Measurements from ENCODE around the gene AIFM3. TPM values are rescaled to one million over a fixed set of nuclear protein-coding genes. Genes with fewer than 3 reads are reported as not detected.

The AIFM3 gene
- total and polyA plus RNA-seq, 2 of the 13 experiments (the other 11 are each of a cell fraction or from before 2014, with no cell fraction given): 9.0 to 15.3 TPM

- no peak for TF ChIP-seq ZBTB10 (CRISPR knock-in tag; IDR thresholded peaks at IDR 0.05; ENCODE audit: borderline replicate concordance)
- no peak for TF ChIP-seq USF2 (IDR thresholded peaks at IDR 0.05; ENCODE audit: low read depth, low read length)
- TF ChIP-seq USF2 (CRISPR knock-in tag; IDR thresholded peaks at IDR 0.05; ENCODE audit: borderline replicate concordance): no peak
- no peak for TF ChIP-seq PRDM4 (CRISPR knock-in tag; IDR thresholded peaks at IDR 0.05; ENCODE audit: borderline replicate concordance)
- no peak for TF ChIP-seq ZNF790 (CRISPR knock-in tag; IDR thresholded peaks at IDR 0.05; ENCODE audit: borderline replicate concordance)
- TF ChIP-seq ZNF253 (CRISPR knock-in tag; IDR thresholded peaks at IDR 0.05; ENCODE audit: borderline replicate concordance): no peak
- TF ChIP-seq EHMT2 (IDR thresholded peaks at IDR 0.05; ENCODE audit: borderline replicate concordance, low read depth, low read length): no peak
- no peak for TF ChIP-seq AGO1 (IDR thresholded peaks at IDR 0.05; ENCODE audit: low read depth, low read length, poor library complexity, severe bottlenecking)
- no peak for TF ChIP-seq ZNF713 (CRISPR knock-in tag; IDR thresholded peaks at IDR 0.05)
- TF ChIP-seq JUN (CRISPR knock-in tag; IDR thresholded peaks at IDR 0.05): no peak
- peak; percentile 78; the same call in 1 of the 2 replicates for TF ChIP-seq ZBTB20 (CRISPR knock-in tag; IDR thresholded peaks at IDR 0.05; ENCODE audit: borderline replicate concordance, low read depth)
- TF ChIP-seq MYC (CRISPR knock-in tag; IDR thresholded peaks at IDR 0.05; ENCODE audit: borderline replicate concordance): no peak
- no peak for TF ChIP-seq CBX5 (CRISPR knock-in tag; IDR thresholded peaks at IDR 0.05; ENCODE audit: borderline replicate concordance)
- TF ChIP-seq MED8 (CRISPR knock-in tag; IDR thresholded peaks at IDR 0.05; ENCODE audit: insufficient replicate concordance): no peak
- peak; percentile 58; the same call in 1 of the 2 replicates for TF ChIP-seq ZNF605 (CRISPR knock-in tag; IDR thresholded peaks at IDR 0.05)
- no peak for TF ChIP-seq FIP1L1 (IDR thresholded peaks at IDR 0.05; ENCODE audit: borderline replicate concordance, insufficient read depth, low read depth, low read length)
- TF ChIP-seq IRF1 (CRISPR knock-in tag; IDR thresholded peaks at IDR 0.05; ENCODE audit: low read depth): no peak
- TF ChIP-seq ZBTB39 (CRISPR knock-in tag; IDR thresholded peaks at IDR 0.05): no peak
- no peak for TF ChIP-seq CC2D1A (CRISPR knock-in tag; IDR thresholded peaks at IDR 0.05)
Measured at GRCh38 chr22:20949698-20950183, 17.3 kb upstream of the AIFM3 start (continued).
